Measurements from ENCODE around the gene NLGN3.

Gene NLGN3

GRCh38 chrX:71214604-71215337 lies 70.1 kb downstream of the NLGN3 start:
- peak; percentile 58 for DNase-seq (ENCODE audit: low spot score)

- DNase-seq (ENCODE audit: low spot score) = no peak
These were observed 70.8 kb downstream of the NLGN3 start for GRCh38 chrX:71215338-71215912.

GRCh38 chrX:71216485-71216884 lies 71.8 kb downstream of the NLGN3 start:
- no peak for DNase-seq (ENCODE audit: low spot score)

DNA sequence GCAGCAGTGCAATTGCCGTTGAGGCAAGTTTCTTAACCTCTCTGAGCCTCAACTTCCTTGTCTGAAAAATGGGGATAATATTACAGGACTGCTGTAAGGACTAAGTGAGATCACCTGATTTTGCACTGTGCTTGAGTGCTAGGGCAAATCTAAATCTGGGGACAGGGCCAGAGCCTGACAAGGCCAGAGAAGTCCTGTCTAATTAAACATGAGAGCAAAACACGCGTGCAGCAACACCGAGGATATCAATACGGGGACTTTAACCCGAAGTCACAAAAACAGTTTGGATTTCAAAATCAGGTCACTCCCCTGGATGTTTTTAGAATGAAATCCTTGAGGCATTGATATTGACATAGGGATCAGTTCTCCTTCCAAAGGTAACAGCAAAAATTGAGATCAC lies 72.7 kb downstream of the NLGN3 start:
- no peak for DNase-seq (ENCODE audit: low spot score)

Measured in kidney tubule cell (primary cell).